ENCODE results near the gene DGUOK.

- TF ChIP-seq CTCF (IDR thresholded peaks at IDR 0.05) (no peak), POLR2A (IDR thresholded peaks at IDR 0.05) (no peak)
These were observed 72.3 kb downstream of the DGUOK start for GRCh38 chr2:73998933-73999332.

Data from adrenal gland (tissue), 5 donors.